GM18505 (cell line): Measurements from ENCODE around the gene RABGGTA.

ENCODE experiments used
- ATAC-seq: cut with Tn5 transposase; IDR thresholded peaks from one replicate; pipeline ENCODE4 v1.9.1; 2021; ENCODE audit not compliant: unreplicated experiment
- POLR2A ChIP-seq: IDR thresholded peaks from 4 replicates; pipeline ENCODE4 v1.6.1; 2011; ENCODE audit warnings: borderline replicate concordance; ENCODE audit not compliant: insufficient read depth, insufficient read length; ENCODE audit errors: extremely low read depth

RABGGTA gene

DNA sequence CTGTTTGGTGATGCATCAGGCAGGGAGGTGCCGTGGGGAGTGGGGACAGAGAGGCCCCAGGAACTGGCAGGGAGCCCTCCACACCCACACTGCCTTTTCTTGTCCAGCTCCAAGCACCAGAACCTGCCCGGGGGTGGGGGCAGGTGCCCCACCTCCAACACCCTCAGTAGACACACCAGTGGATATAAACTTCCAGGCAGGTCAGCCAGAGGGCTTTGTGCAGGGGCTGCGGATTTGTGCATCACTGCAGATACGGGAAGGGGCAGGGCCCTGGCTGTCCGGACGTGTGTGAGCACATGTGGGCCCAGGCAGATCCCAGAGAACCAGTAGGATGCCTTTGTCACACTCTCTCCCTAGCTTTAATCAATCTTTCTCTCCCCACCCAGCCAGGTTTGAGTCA, 7.1 kb downstream of the RABGGTA start:
- TF ChIP-seq POLR2A = no peak
- no peak for ATAC-seq

DNA sequence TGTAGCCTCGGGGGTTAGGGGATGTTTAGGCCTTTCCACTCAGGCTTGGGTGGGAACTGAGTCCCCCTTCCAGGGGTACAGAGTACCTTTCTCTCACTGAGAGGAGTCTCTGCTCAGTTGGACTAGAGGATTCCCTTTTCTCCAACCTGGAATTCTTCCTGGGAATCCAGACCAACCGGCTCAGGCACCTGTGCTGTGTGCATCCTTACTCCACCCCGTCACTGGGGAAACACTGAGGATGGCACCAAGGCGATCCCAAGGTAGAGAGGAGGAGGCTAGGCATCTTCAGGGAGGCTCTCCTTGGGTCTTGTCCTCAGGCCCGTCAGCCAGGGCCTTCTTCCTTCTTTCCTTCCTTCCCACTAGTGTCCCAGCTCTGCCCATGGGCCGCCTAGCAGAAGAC, 7.5 kb downstream of the RABGGTA start:
- no peak for TF ChIP-seq POLR2A
- ATAC-seq = no peak

DNA sequence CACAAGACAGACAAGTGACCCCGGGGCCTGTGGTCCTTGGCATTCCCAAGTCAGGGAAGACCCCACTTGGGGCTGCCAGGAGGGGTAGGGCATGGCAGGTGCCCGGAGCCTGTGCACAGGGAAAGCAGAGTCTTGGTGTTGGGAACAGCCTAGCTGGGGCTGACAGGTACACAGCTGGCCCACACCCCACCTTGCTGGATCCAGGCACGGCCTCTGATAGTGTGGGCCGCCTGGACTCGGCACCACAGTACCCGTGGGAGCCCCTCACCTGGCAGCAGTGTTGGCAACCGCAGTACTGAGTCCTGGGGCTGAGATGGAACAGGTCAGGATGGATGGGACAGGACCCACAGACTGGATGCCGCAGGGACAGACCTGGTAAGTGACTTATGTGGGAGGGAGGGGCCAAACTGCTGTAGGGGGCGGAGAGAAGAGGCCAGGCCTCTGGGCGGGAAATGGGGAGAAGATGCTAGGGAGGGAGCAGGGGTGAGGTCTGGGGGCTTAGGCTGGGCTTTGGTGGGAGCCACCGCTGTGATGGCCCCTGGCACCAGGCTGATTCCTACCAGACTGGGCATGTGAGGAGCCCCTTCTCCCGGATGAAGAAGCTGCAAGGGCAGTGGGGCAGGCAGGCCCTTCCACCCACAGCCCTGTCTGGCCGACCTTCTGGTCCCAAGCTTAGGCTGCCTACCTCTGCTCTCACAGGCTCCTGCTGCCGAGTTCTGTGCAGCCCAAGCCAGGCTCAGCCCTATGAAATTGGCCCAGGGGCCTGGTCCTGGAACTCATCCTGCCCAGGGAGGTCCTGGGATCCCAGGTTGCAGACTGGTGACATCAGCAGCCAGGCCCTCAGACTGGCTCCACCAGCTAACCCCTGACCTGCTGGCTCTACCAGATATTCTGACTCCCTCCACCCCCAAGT, 8.3 kb downstream of the RABGGTA start, which contains the start of gene TGM1:
TSS of gene TGM1 (minus strand) at position 357 of the 913 bp plus-strand sequence. CDS start 825 bp downstream, outside the sequence.
- no peak for TF ChIP-seq POLR2A
- no peak for ATAC-seq

GRCh38 chr14:24261969-24262327, 9.4 kb downstream of the RABGGTA start:
- ATAC-seq = no peak
- TF ChIP-seq POLR2A = no peak

- ATAC-seq = no peak
- TF ChIP-seq POLR2A = no peak
These were observed 10.0 kb downstream of the RABGGTA start for GRCh38 chr14:24261256-24261968.

DNA sequence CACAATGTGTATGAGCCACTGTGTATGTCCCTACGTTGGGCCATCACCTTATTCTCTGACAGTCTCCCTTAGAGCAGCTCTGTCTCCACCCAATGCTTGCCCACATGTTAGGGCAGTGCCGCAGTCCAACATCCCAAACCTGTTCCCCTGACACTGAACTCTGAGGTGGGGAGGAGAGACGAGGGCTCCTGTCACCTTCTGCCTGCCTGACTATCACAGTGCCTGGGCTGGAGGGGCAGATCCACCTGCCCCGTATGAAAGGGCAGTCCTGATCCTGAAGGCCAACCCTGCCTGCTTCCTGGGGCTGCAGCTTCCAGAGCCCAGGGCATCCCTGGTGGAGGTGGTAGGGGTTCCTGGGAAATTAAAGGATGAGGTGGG, 10.6 kb downstream of the RABGGTA start:
- TF ChIP-seq POLR2A = no peak
- no peak for ATAC-seq

- TF ChIP-seq POLR2A = no peak
- no peak for ATAC-seq
These were observed 11.2 kb downstream of the RABGGTA start for GRCh38 chr14:24260026-24260779.

GRCh38 chr14:24259282-24260025, 11.9 kb downstream of the RABGGTA start:
- no peak for TF ChIP-seq POLR2A
- ATAC-seq = no peak

- TF ChIP-seq POLR2A = no peak
- ATAC-seq = no peak
These were observed 12.7 kb downstream of the RABGGTA start for GRCh38 chr14:24258548-24259265.

DNA sequence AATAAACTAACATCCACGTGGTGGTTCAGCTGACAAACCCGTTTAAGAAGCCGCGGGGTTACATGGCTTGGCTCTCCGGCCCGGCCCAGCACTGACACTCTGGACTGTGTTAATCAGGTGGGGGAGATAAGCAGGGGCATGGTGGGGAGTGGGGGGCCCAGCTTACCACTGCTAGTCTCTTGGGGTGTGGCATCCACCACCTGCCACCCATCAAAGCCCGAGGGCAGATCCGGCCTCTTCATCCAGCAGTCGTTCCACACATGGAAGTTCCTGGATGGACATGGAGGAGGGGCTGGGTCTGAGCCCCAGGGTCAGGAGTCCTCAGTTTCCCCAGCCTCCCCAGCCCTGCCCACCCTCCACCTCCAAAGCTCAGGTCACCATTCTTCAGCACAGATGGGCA, 13.3 kb downstream of the RABGGTA start:
- ATAC-seq = no peak
- TF ChIP-seq POLR2A = no peak

GRCh38 chr14:24256960-24257359, 14.4 kb downstream of the RABGGTA start:
- TF ChIP-seq POLR2A = no peak
- ATAC-seq = no peak
